MCF 10A (cell line): ENCODE results near the gene CORO1C. TPM values are rescaled to one million over a fixed set of nuclear protein-coding genes. Genes with fewer than 3 reads are reported as not detected.
"Not testable (repeated sequence)": the region's sequence is repeated elsewhere in the genome, so short reads cannot be mapped to it uniquely, and the experiment has no call there.

Source experiments
- BruUV-seq: library from RNA; stranded (reverse); fragments of 400-500 nt; replicated peaks from 2 replicates; lab custom pipeline; 2021; lab: Mats Ljungman, UMichigan
- CTCF ChIA-PET: fragments of 300-600 bp; sonication (Branson Sonifier 250); formaldehyde crosslinking; extraction: SDS; loops from one replicate; lab custom pipeline; 2021; ENCODE audit warnings: antibody characterized with exemption, inconsistent platforms; lab: Yijun Ruan, JAX
- POLR2A ChIA-PET: fragments of 300-600, 350-650 bp; sonication (Branson Sonifier 250); formaldehyde crosslinking; extraction: SDS; loops from one replicate; lab custom pipeline; 2020; ENCODE audit warnings: antibody characterized with exemption, inconsistent platforms; lab: Yijun Ruan, JAX
- DNase-seq: peaks from one replicate; pipeline ENCODE4 v3.0.0-alpha.2; 2018; ENCODE audit not compliant: unreplicated experiment
- H3K27ac Mint-ChIP-seq: one replicate; pipeline ENCODE4 v1.8.0; 2022; ENCODE audit warnings: mild to moderate bottlenecking, low read depth, mixed read lengths; ENCODE audit not compliant: unreplicated experiment
- H3K27me3 Mint-ChIP-seq: one replicate; pipeline ENCODE4 v1.8.0; 2022; ENCODE audit warnings: mixed read lengths; ENCODE audit not compliant: insufficient read depth, unreplicated experiment
- H3K36me3 Mint-ChIP-seq: one replicate; pipeline ENCODE4 v1.8.0; 2022; ENCODE audit warnings: mild to moderate bottlenecking, moderate library complexity, mixed read lengths; ENCODE audit not compliant: insufficient read depth, unreplicated experiment
- H3K4me1 Mint-ChIP-seq: one replicate; pipeline ENCODE4 v1.8.0; 2022; ENCODE audit warnings: mixed read lengths; ENCODE audit not compliant: insufficient read depth, unreplicated experiment
- H3K4me3 Mint-ChIP-seq: one replicate; pipeline ENCODE4 v1.8.0; 2022; ENCODE audit warnings: mild to moderate bottlenecking, moderate library complexity, mixed read lengths; ENCODE audit not compliant: unreplicated experiment
- H3K9me3 Mint-ChIP-seq: one replicate; pipeline ENCODE4 v1.8.0; 2022; ENCODE audit warnings: mixed read lengths; ENCODE audit not compliant: unreplicated experiment
- CTCF ChIP-seq: fragments of 200-600 bp; IDR thresholded peaks from one replicate; pipeline ENCODE4 v1.8.0; 2022; ENCODE audit warnings: antibody characterized with exemption, mild to moderate bottlenecking; ENCODE audit not compliant: unreplicated experiment
- intact Hi-C: fragments of 100-400 bp; cut with micrococcal nuclease; formaldehyde crosslinking; loops from 2 replicates; pipeline ENCODE4 v1.14.1; 2022
- total RNA-seq: library from RNA; stranded (reverse); gene quantifications from 2 replicates; pipeline ENCODE4 v1.2.3, GENCODE V29; 2022

CORO1C gene
- total RNA-seq, 1 experiment from 2014 or later, result 130 TPM

- intact Hi-C loops, result loop anchor here (5.0 kb wide), 1 partner anchor 102 kb away; the partner anchor contains the start of gene FICD
- ChIA-PET POLR2A (interaction anchor here (1.8 to 8.4 kb wide), 2 partner anchors 51 to 56 kb away, joined by 5 to 105 read pairs; partner anchors contain the start of genes ISCU and SART3), CTCF (interaction anchor here (0.5 to 7.6 kb wide), 17 partner anchors 9 to 188 kb away, joined by 3 to 274 read pairs (median 6); partner anchors contain the start of genes ISCU, SART3 and SELPLG)
- no peak overlapping the region for H3K27ac Mint-ChIP-seq
- H3K27me3 Mint-ChIP-seq, result no peaks in the 10 kb centered on the region
- no peaks in the 10 kb centered on the region for H3K9me3 Mint-ChIP-seq
- H3K4me3 Mint-ChIP-seq, result no peak overlapping the region
- no TSS peak for BruUV-seq
- H3K36me3 Mint-ChIP-seq, result peaks cover 5% of the 10 kb centered on the region
- no peak for DNase-seq
- no peak for TF ChIP-seq CTCF
- H3K4me1 Mint-ChIP-seq, result no peaks in the 10 kb centered on the region
These were observed 111.8 kb downstream of the CORO1C start for GRCh38 chr12:108619369-108620160.

- not testable (repeated sequence) for BruUV-seq, DNase-seq, H3K9me3 Mint-ChIP-seq, H3K4me1 Mint-ChIP-seq, H3K4me3 Mint-ChIP-seq, H3K36me3 Mint-ChIP-seq, H3K27me3 Mint-ChIP-seq, H3K27ac Mint-ChIP-seq
- ChIA-PET POLR2A (interaction anchor here (1.8 to 8.4 kb wide), 2 partner anchors 50 to 55 kb away, joined by 5 to 105 read pairs; partner anchors contain the start of genes ISCU and SART3), CTCF (interaction anchor here (0.6 to 7.6 kb wide), 24 partner anchors 8 to 626 kb away, joined by 3 to 274 read pairs (median 6); partner anchors contain the start of genes ISCU, SART3 and SELPLG)
- intact Hi-C loops, result loop anchor here (1.0 to 5.0 kb wide), 3 partner anchors 49 to 102 kb away; partner anchors contain the start of gene FICD
These were observed 112.4 kb downstream of the CORO1C start for GRCh38 chr12:108618953-108619274.

- H3K27me3 Mint-ChIP-seq, result no peaks in the 10 kb centered on the region
- peak; percentile 85 for DNase-seq
- no peaks in the 10 kb centered on the region for H3K9me3 Mint-ChIP-seq
- peaks cover 5% of the 10 kb centered on the region for H3K36me3 Mint-ChIP-seq
- intact Hi-C loops, result loop anchor here (1.0 to 5.0 kb wide), 3 partner anchors 48 to 101 kb away; partner anchors contain the start of gene FICD
- POLR2A ChIA-PET, result interaction anchor here (0.6 to 8.4 kb wide), 3 partner anchors 50 to 132 kb away, joined by 4 to 105 read pairs (median 5); partner anchors contain the start of genes ISCU and SART3
- no peak overlapping the region for H3K27ac Mint-ChIP-seq
- H3K4me3 Mint-ChIP-seq, result no peak overlapping the region
- CTCF ChIA-PET, result interaction anchor here (0.6 to 7.6 kb wide), 56 partner anchors 8 to 626 kb away, joined by 3 to 274 read pairs (median 4); partner anchors contain the start of genes ALKBH2, ISCU, SART3 and SELPLG
- no TSS peak for BruUV-seq
- TF ChIP-seq CTCF, result peak; percentile 94
- H3K4me1 Mint-ChIP-seq, result no peaks in the 10 kb centered on the region
These were observed 113.0 kb downstream of the CORO1C start for GRCh38 chr12:108618079-108618952.
